H1 (cell line): ENCODE data around the gene HIVEP3. TPM values are rescaled to one million over a fixed set of nuclear protein-coding genes. Genes with fewer than 3 reads are reported as not detected.

Experiments used
- CTCF ChIA-PET: fragments of 300-600 bp; sonication (Branson Sonifier 250); formaldehyde crosslinking; loops from one replicate; lab custom pipeline; 2021; ENCODE audit not compliant: partially characterized antibody; lab: Charles Lee
- POLR2A ChIA-PET: fragments of 300-600 bp; sonication (Branson Sonifier 250); formaldehyde crosslinking; loops from one replicate; lab custom pipeline; 2021; ENCODE audit warnings: inconsistent platforms; ENCODE audit not compliant: partially characterized antibody; lab: Charles Lee
- DNase-seq, 2 experiments: peaks; one replicate each; pipeline versions ENCODE4 v3.0.0 to v3.0.0-alpha.2; 2010 to 2022; ENCODE audit warnings: low spot score in 2 of 2, low read depth in 1 of 2, mixed read lengths in 1 of 2
- FAIRE-seq: peaks from 2 replicates; lab custom pipeline; 2011; peaks lifted over from hg19 to GRCh38; lab: Jason Lieb, UNC
- H2AFZ ChIP-seq: 2 replicates; pipeline ENCODE4 v1.8.1; 2012; ENCODE audit warnings: low read length, inconsistent platforms
- H2AK5ac ChIP-seq: 2 replicates; pipeline ENCODE4 v1.6.1; 2013; ENCODE audit warnings: low read depth, low read length
- H2BK120ac ChIP-seq: replicated peaks from 2 replicates; pipeline ENCODE3; 2013; ENCODE audit warnings: low read depth, low read length, inconsistent platforms
- H2BK12ac ChIP-seq: 2 replicates; pipeline ENCODE4 v1.6.1; 2013; ENCODE audit warnings: low read depth, low read length
- H2BK15ac ChIP-seq: 2 replicates; pipeline ENCODE4 v1.6.1; 2013; ENCODE audit warnings: low read length
- H2BK20ac ChIP-seq: 2 replicates; pipeline ENCODE4 v1.6.1; 2013; ENCODE audit warnings: low read length
- H2BK5ac ChIP-seq: 2 replicates; pipeline ENCODE4 v1.6.1; 2013; ENCODE audit warnings: low read depth, low read length
- H3K14ac ChIP-seq: 2 replicates; pipeline ENCODE4 v1.6.1; 2013; ENCODE audit warnings: inconsistent platforms; ENCODE audit not compliant: insufficient read length
- H3K18ac ChIP-seq: 2 replicates; pipeline ENCODE4 v1.6.1; 2013; ENCODE audit warnings: low read length; ENCODE audit errors: extremely low read depth
- H3K23ac ChIP-seq: 2 replicates; pipeline ENCODE4 v1.6.1; 2013; ENCODE audit warnings: inconsistent platforms; ENCODE audit not compliant: insufficient read length
- H3K23me2 ChIP-seq: 2 replicates; pipeline ENCODE4 v1.6.1; 2013; ENCODE audit warnings: low read depth, low read length
- H3K27ac ChIP-seq: 2 replicates; pipeline ENCODE4 v1.6.1; 2011; ENCODE audit warnings: low read depth, low read length, inconsistent platforms
- H3K27me3 ChIP-seq, 4 experiments: replicated peaks in 1 of 4; 1 replicate in 1 of 4; 2 replicates in 3 of 4; pipeline versions ENCODE4 v1.6.1 to v1.8.1; 2011 to 2013; ENCODE audit warnings: low read length in 3 of 4, mild to moderate bottlenecking in 3 of 4, inconsistent platforms in 2 of 4, mixed read lengths in 2 of 4, moderate library complexity in 1 of 4; ENCODE audit not compliant: control insufficient read depth in 3 of 4, insufficient read depth in 3 of 4; ENCODE audit errors: extremely low read depth in 1 of 4
- H3K36me3 ChIP-seq, 4 experiments: 2 replicates each; pipeline versions ENCODE4 v1.6.1 to v1.8.1; 2011 to 2013; ENCODE audit warnings: mild to moderate bottlenecking in 4 of 4, low read length in 3 of 4, moderate library complexity in 2 of 4, control low read depth in 1 of 4, inconsistent platforms in 1 of 4; ENCODE audit not compliant: insufficient read depth in 4 of 4, control insufficient read depth in 2 of 4
- H3K4ac ChIP-seq: replicated peaks from 2 replicates; pipeline ENCODE3; 2013; ENCODE audit warnings: low read length, low read depth, mixed read lengths, inconsistent platforms; ENCODE audit not compliant: insufficient read length
- H3K4me1 ChIP-seq, 4 experiments: replicated peaks in 1 of 4; 1 replicate in 1 of 4; 2 replicates in 3 of 4; pipeline versions ENCODE4 v1.6.1 to v1.8.1; 2011 to 2013; ENCODE audit warnings: low read length in 3 of 4, inconsistent platforms in 2 of 4, mixed read lengths in 1 of 4; ENCODE audit not compliant: insufficient read depth in 4 of 4, control insufficient read depth in 3 of 4
- H3K4me2 ChIP-seq, 2 experiments: 2 replicates each; pipeline versions ENCODE4 v1.6.1 to v1.8.1; 2011 to 2013; ENCODE audit warnings: low read depth in 2 of 2, low read length in 2 of 2, control low read depth in 1 of 2, inconsistent platforms in 1 of 2, mild to moderate bottlenecking in 1 of 2; ENCODE audit not compliant: insufficient read depth in 1 of 2
- H3K4me3 ChIP-seq, 4 experiments: fragments of 200-600, 300-600 bp in 1 of 4; sonication (generic), shearing (Covaris generic), sonication (Bioruptor Twin) in 1 of 4; 2 replicates each; pipeline versions ENCODE4 v1.5.1 to v1.8.1; 2011 to 2016; ENCODE audit warnings: low read length in 4 of 4, low read depth in 3 of 4, control low read depth in 2 of 4, inconsistent platforms in 2 of 4, mild to moderate bottlenecking in 2 of 4, mixed read lengths in 1 of 4, moderate library complexity in 1 of 4; ENCODE audit not compliant: insufficient read depth in 2 of 4; ENCODE audit errors: extremely low read depth in 1 of 4
- H3K56ac ChIP-seq: replicated peaks from 2 replicates; pipeline ENCODE3; 2013; ENCODE audit warnings: low read depth, mild to moderate bottlenecking, mixed read lengths, low read length, inconsistent platforms; ENCODE audit not compliant: insufficient read length
- H3K79me1 ChIP-seq: 2 replicates; pipeline ENCODE4 v1.6.1; 2013; ENCODE audit warnings: low read depth, low read length, control low read depth
- H3K79me2 ChIP-seq, 2 experiments: 2 replicates each; pipeline versions ENCODE4 v1.6.1 to v1.8.1; 2012 to 2013; ENCODE audit warnings: low read length in 2 of 2, mild to moderate bottlenecking in 2 of 2, inconsistent platforms in 1 of 2; ENCODE audit not compliant: insufficient read depth in 2 of 2, control insufficient read depth in 1 of 2
- H3K9ac ChIP-seq, 4 experiments: replicated peaks in 1 of 4; 1 replicate in 1 of 4; 2 replicates in 3 of 4; pipeline versions ENCODE4 v1.6.1 to v1.8.1; 2011 to 2013; ENCODE audit warnings: low read depth in 3 of 4, low read length in 3 of 4, control low read depth in 2 of 4, mild to moderate bottlenecking in 2 of 4, moderate library complexity in 2 of 4, inconsistent platforms in 1 of 4; ENCODE audit errors: extremely low read depth in 1 of 4
- H3K9me3 ChIP-seq, 2 experiments: 2 replicates each; pipeline versions ENCODE4 v1.6.1 to v1.8.1; 2012 to 2013; ENCODE audit warnings: mild to moderate bottlenecking in 2 of 2, moderate library complexity in 2 of 2, control low read depth in 1 of 2, inconsistent platforms in 1 of 2, low read depth in 1 of 2, low read length in 1 of 2, mixed read lengths in 1 of 2; ENCODE audit not compliant: insufficient read depth in 2 of 2
- H4K20me1 ChIP-seq, 2 experiments: replicated peaks in 1 of 2; 2 replicates each; pipeline versions ENCODE3 to v1.8.1; 2011 to 2013; ENCODE audit warnings: inconsistent platforms in 2 of 2, low read length in 2 of 2, mild to moderate bottlenecking in 1 of 2; ENCODE audit not compliant: insufficient read depth in 2 of 2, control insufficient read depth in 1 of 2
- H4K5ac ChIP-seq: 2 replicates; pipeline ENCODE4 v1.6.1; 2013; ENCODE audit warnings: low read length, low read depth, mixed read lengths, inconsistent platforms; ENCODE audit not compliant: insufficient read length
- H4K8ac ChIP-seq: 2 replicates; pipeline ENCODE4 v1.8.0; 2013; ENCODE audit warnings: mild to moderate bottlenecking, moderate library complexity, low read length, inconsistent platforms; ENCODE audit not compliant: insufficient read depth; ENCODE audit errors: extremely low read depth
- H4K91ac ChIP-seq: replicated peaks from 2 replicates; pipeline ENCODE3; 2013; ENCODE audit warnings: low read length, mixed read lengths, inconsistent platforms; ENCODE audit not compliant: insufficient read length
- BCL11A ChIP-seq, 2 experiments: IDR thresholded peaks; one replicate each; pipeline ENCODE4 v1.6.1; 2011; ENCODE audit warnings: low read depth in 2 of 2, low read length in 2 of 2, mild to moderate bottlenecking in 2 of 2
- FOSL1 ChIP-seq: IDR thresholded peaks from 2 replicates; pipeline ENCODE4 v1.6.1; 2011; ENCODE audit warnings: mild to moderate bottlenecking, low read depth, low read length, moderate library complexity; ENCODE audit not compliant: insufficient read depth
- POLR2A ChIP-seq, 2 experiments: IDR thresholded peaks; 1 replicate in 1 of 2; 2 replicates in 1 of 2; pipeline ENCODE4 v1.6.1; 2011; ENCODE audit warnings: low read depth in 2 of 2, low read length in 2 of 2, mild to moderate bottlenecking in 2 of 2; ENCODE audit errors: control extremely low read depth in 1 of 2
- RBBP5 ChIP-seq: IDR thresholded peaks from 2 replicates; pipeline ENCODE4 v1.7.1; 2012; ENCODE audit warnings: low read depth, mild to moderate bottlenecking, inconsistent platforms, low read length, moderate library complexity, borderline replicate concordance
- RXRA ChIP-seq: IDR thresholded peaks from 2 replicates; pipeline ENCODE4 v1.6.1; 2011; ENCODE audit warnings: low read depth, mild to moderate bottlenecking, low read length, moderate library complexity; ENCODE audit not compliant: insufficient read depth
- TAF1 ChIP-seq: IDR thresholded peaks from 2 replicates; pipeline ENCODE4 v1.6.1; 2011; ENCODE audit warnings: mild to moderate bottlenecking, low read depth, low read length
- WGBS, 2 experiments: shearing (Covaris generic) in 1 of 2; methylation state at CpG; one replicate each; pipeline versions ENCODE4 v1.1.6 to v1.1.7; 2013 to 2015; ENCODE audit warnings: low lambda C conversion rate in 2 of 2, mixed read lengths in 2 of 2, inconsistent platforms in 1 of 2, low coverage in 1 of 2, missing lambda C conversion rate in 1 of 2; ENCODE audit not compliant: insufficient replicate concordance in 2 of 2, insufficient coverage in 1 of 2, insufficient read length in 1 of 2; ENCODE audit errors: extremely low coverage in 1 of 2, missing lambda C conversion rate in 1 of 2; 5-methylcytosine and 5-hydroxymethylcytosine counted together
- polyA plus RNA-seq, 7 experiments: library from polyadenylated mRNA; depleted of rRNA in 3 of 7; stranded (reverse) in 5 of 7; unstranded in 2 of 7; fragments of >200 nt in 5 of 7; fragments of 200-250 nt in 2 of 7; gene quantifications; 1 replicate in 5 of 7; 2 replicates in 1 of 7; 4 replicates in 1 of 7; pipeline versions ENCODE4 v1.2.1 to v1.2.3, GENCODE V29; 2011 to 2013; ENCODE audit warnings: missing spikeins in 2 of 7, mixed read lengths in 2 of 7
- total RNA-seq: library from RNA; stranded (reverse); fragmentation: NEBNext Ultra II Directional; extraction: Animal tissue kit (Norgen Biotek cat#: 25700); gene quantifications from 2 replicates; pipeline ENCODE4 v1.2.1, GENCODE V29; 2021
- TF ChIP-seq, protein P1 (sequence below), 3 experiments: IDR thresholded peaks; 1 replicate in 2 of 3; 2 replicates in 1 of 3; pipeline versions ENCODE4 v1.5.1 to v1.6.1; 2011; ENCODE audit warnings: low read length in 3 of 3, mild to moderate bottlenecking in 3 of 3, inconsistent platforms in 2 of 3, low read depth in 1 of 3, moderate library complexity in 1 of 3; ENCODE audit not compliant: insufficient read depth in 1 of 3; ENCODE audit errors: control extremely low read depth in 1 of 3

Gene HIVEP3
- total and polyA plus RNA-seq, 2 of the 8 experiments (the other 6 are each of a cell fraction or from before 2014, with no cell fraction given) = 0.24 to 0.69 TPM

DNA sequence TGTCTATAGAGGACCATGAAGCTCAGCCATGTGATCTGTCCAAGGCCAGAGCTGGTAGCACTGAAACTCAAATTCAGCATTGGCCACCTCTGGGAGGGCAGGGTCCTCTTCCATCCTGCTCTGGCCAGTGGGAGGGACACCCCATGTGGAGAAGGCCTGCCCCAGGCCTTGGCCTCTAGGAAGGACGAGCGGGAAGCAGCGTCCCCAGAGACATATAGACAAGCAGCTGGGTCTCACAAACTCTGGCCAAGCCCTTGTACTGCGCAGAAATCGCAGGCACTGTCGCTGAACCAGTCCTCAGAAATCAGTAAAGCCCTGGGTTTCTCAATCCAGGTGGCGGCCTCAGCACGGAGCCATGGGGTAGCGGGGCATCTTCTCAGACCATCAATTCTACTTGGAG, 180.7 kb downstream of the HIVEP3 start:
- H2AFZ ChIP-seq = no peak overlapping the region
- no peak for DNase-seq
- no peak overlapping the region for H4K8ac ChIP-seq
- no peak overlapping the region for H2AK5ac ChIP-seq
- no peaks in the 10 kb centered on the region for H3K9me3 ChIP-seq
- H4K20me1 ChIP-seq = no peaks in the 10 kb centered on the region
- TF ChIP-seq POLR2A (IDR thresholded peaks at IDR 0.05; ENCODE audit: control extremely low read depth in 1 of 2, low read depth in 2 of 2, low read length in 2 of 2) = no peak
- TF ChIP-seq RXRA = no peak
- no peak for TF ChIP-seq TAF1
- TF ChIP-seq BCL11A (IDR thresholded peaks at IDR 0.05; ENCODE audit: low read depth in 2 of 2, low read length in 2 of 2) = no peak
- no peak for TF ChIP-seq FOSL1
- no peak for TF ChIP-seq RBBP5
- TF ChIP-seq, protein P1, sequence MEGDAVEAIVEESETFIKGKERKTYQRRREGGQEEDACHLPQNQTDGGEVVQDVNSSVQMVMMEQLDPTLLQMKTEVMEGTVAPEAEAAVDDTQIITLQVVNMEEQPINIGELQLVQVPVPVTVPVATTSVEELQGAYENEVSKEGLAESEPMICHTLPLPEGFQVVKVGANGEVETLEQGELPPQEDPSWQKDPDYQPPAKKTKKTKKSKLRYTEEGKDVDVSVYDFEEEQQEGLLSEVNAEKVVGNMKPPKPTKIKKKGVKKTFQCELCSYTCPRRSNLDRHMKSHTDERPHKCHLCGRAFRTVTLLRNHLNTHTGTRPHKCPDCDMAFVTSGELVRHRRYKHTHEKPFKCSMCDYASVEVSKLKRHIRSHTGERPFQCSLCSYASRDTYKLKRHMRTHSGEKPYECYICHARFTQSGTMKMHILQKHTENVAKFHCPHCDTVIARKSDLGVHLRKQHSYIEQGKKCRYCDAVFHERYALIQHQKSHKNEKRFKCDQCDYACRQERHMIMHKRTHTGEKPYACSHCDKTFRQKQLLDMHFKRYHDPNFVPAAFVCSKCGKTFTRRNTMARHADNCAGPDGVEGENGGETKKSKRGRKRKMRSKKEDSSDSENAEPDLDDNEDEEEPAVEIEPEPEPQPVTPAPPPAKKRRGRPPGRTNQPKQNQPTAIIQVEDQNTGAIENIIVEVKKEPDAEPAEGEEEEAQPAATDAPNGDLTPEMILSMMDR (IDR thresholded peaks at IDR 0.05; ENCODE audit: control extremely low read depth in 1 of 3, insufficient read depth in 1 of 3, low read depth in 1 of 3, low read length in 3 of 3) = no peak
- TF ChIP-seq, all 59 proteins: peak for 0
- Histone ChIP-seq H2BK20ac (no peak overlapping the region), H3K14ac (no peak overlapping the region), H3K9ac (no peak overlapping the region), H3K79me1 (no peaks in the 10 kb centered on the region), H3K27ac (no peak overlapping the region), H3K4ac (no peak overlapping the region), H2BK5ac (no peak overlapping the region), H3K23me2 (no peaks in the 10 kb centered on the region; the same call in 1 of the 2 replicates), H3K23ac (no peak overlapping the region), H2BK15ac (no peak overlapping the region), H3K4me3 (no peak overlapping the region), H3K36me3 (no peaks in the 10 kb centered on the region), H3K18ac (no peak overlapping the region), H3K56ac (no peak overlapping the region), H2BK12ac (no peak overlapping the region), H4K91ac (no peak overlapping the region), H4K5ac (no peak overlapping the region), H3K79me2 (no peaks in the 10 kb centered on the region), H3K4me2 (no peak overlapping the region), H2BK120ac (no peak overlapping the region), H3K4me1 (peaks cover 0 to 3% (median 0%) of the 10 kb centered on the region in 4 experiments; a peak in 2 of 7 replicates), H3K27me3 (peaks cover 0 to 2% (median 0%) of the 10 kb centered on the region in 4 experiments; a peak in 1 of 7 replicates)
- FAIRE-seq = no peak
- CTCF ChIA-PET = interaction anchor here (0.6 to 1.8 kb wide), 3 partner anchors 10 to 423 kb away, joined by 4 to 6 read pairs (median 6); no protein-coding TSS in a partner anchor
- POLR2A ChIA-PET = no interaction called here
- 86% methylated on average over 9 of the region's 9 CpGs; no CpG with 5 or more reads in 1 of the 2 experiments for WGBS, 2 experiments
